Ascending aorta (tissue), 2 donors: Measurements from ENCODE around the gene SLC4A8. TPM values are rescaled to one million over a fixed set of nuclear protein-coding genes. Genes with fewer than 3 reads are reported as not detected.
"Not testable (repeated sequence)": the region's sequence is repeated elsewhere in the genome, so short reads cannot be mapped to it uniquely, and the experiment has no call there.

Experiments
- DNase-seq, 2 donors: peaks; one replicate each; pipeline ENCODE4 v3.0.0-alpha.2; 2019; ENCODE audit warnings: low spot score in 2 of 2
- H3K27ac ChIP-seq, 2 donors: fragments of 200-600 bp; sonication (generic); one replicate each; pipeline ENCODE4 v1.5.1; 2016 to 2017; ENCODE audit warnings: mild to moderate bottlenecking in 1 of 2
- H3K27me3 ChIP-seq: fragments of 200-600 bp; sonication (generic); one replicate; pipeline ENCODE4 v1.5.1; 2017
- H3K36me3 ChIP-seq, 2 donors: fragments of 200-600 bp; sonication (generic); one replicate each; pipeline ENCODE4 v1.5.1; 2016
- H3K4me1 ChIP-seq, 2 donors: fragments of 200-600 bp; sonication (generic); one replicate each; pipeline ENCODE4 v1.5.1; 2016 to 2017; ENCODE audit warnings: mild to moderate bottlenecking in 1 of 2
- H3K4me3 ChIP-seq, 2 donors: fragments of 200-600 bp; sonication (generic); one replicate each; pipeline ENCODE4 v1.5.1; 2016 to 2017; ENCODE audit warnings: mild to moderate bottlenecking in 1 of 2
- H3K9me3 ChIP-seq, 2 donors: fragments of 200-600 bp; sonication (generic); one replicate each; pipeline ENCODE4 v1.5.1; 2016
- CTCF ChIP-seq, 3 experiments: fragments of 200-600 bp in 2 of 3; fragments of 450-650 bp in 1 of 3; sonication (generic) in 2 of 3; IDR thresholded peaks; one replicate each; pipeline ENCODE4 v1.5.1; 2016 to 2019; ENCODE audit warnings: antibody characterized with exemption in 3 of 3, mild to moderate bottlenecking in 1 of 3, moderate library complexity in 1 of 3
- intact Hi-C: fragments of 100-400 bp; cut with DNase I; formaldehyde crosslinking; loops from one replicate; pipeline ENCODE4 v1.15.1; 2023
- total RNA-seq: library from RNA; depleted of rRNA; stranded (reverse); fragments of >200 nt; gene quantifications from one replicate; pipeline ENCODE4 v1.1.0, GENCODE V29; 2016

Gene SLC4A8
- total RNA-seq, 1 donor from 2014 or later = not detected

GRCh38 chr12:51505360-51506105 lies 80.9 kb downstream of the SLC4A8 start:
- no peak for TF ChIP-seq CTCF (IDR thresholded peaks at IDR 0.05)
- Histone ChIP-seq H3K36me3 (no peaks in the 10 kb centered on the region), H3K4me3 (no peak overlapping the region), H3K27me3 (no peaks in the 10 kb centered on the region), H3K9me3 (no peaks in the 10 kb centered on the region), H3K4me1 (no peaks in the 10 kb centered on the region), H3K27ac (no peak overlapping the region)
- DNase-seq = no peak
- intact Hi-C loops = no loop called here

GRCh38 chr12:51507178-51507577 lies 82.5 kb downstream of the SLC4A8 start:
- Histone ChIP-seq H3K4me3 (no peak overlapping the region), H3K4me1 (no peaks in the 10 kb centered on the region), H3K27ac (no peak overlapping the region), H3K27me3 (no peaks in the 10 kb centered on the region), H3K9me3 (no peaks in the 10 kb centered on the region), H3K36me3 (no peaks in the 10 kb centered on the region)
- intact Hi-C loops = no loop called here
- TF ChIP-seq CTCF (IDR thresholded peaks at IDR 0.05) = no peak
- no peak for DNase-seq

- Histone ChIP-seq H3K27me3 (no peaks in the 10 kb centered on the region), H3K4me1 (no peaks in the 10 kb centered on the region), H3K4me3 (no peak overlapping the region), H3K27ac (no peak overlapping the region), H3K9me3 (no peaks in the 10 kb centered on the region), H3K36me3 (no peaks in the 10 kb centered on the region)
- DNase-seq = no peak
- intact Hi-C loops = no loop called here
- TF ChIP-seq CTCF (IDR thresholded peaks at IDR 0.05) = no peak
Observed at GRCh38 chr12:51508285-51508684, 83.7 kb downstream of the SLC4A8 start.

GRCh38 chr12:51511546-51512260 lies 87.1 kb downstream of the SLC4A8 start:
- Histone ChIP-seq H3K9me3 (no peaks in the 10 kb centered on the region), H3K4me1 (no peaks in the 10 kb centered on the region), H3K27me3 (no peaks in the 10 kb centered on the region), H3K4me3 (no peak overlapping the region), H3K27ac (no peak overlapping the region), H3K36me3 (no peaks in the 10 kb centered on the region)
- no peak for DNase-seq
- TF ChIP-seq CTCF (IDR thresholded peaks at IDR 0.05) = no peak
- intact Hi-C loops = no loop called here

- no peaks in the 10 kb centered on the region for H3K36me3 ChIP-seq
- H3K4me3 ChIP-seq = no peak overlapping the region
- no peaks in the 10 kb centered on the region for H3K9me3 ChIP-seq
- no peak for TF ChIP-seq CTCF (IDR thresholded peaks at IDR 0.05)
- H3K4me1 ChIP-seq = no peaks in the 10 kb centered on the region
- H3K27me3 ChIP-seq = no peaks in the 10 kb centered on the region
- no peak for DNase-seq
- no peak overlapping the region for H3K27ac ChIP-seq
- intact Hi-C loops = no loop called here
Observed at GRCh38 chr12:51512438-51512837, 87.8 kb downstream of the SLC4A8 start.

- H3K9me3 ChIP-seq, DNase-seq, H3K4me3 ChIP-seq, H3K4me1 ChIP-seq, H3K27me3 ChIP-seq, intact Hi-C loops, H3K27ac ChIP-seq, H3K36me3 ChIP-seq: not testable (repeated sequence)
Observed at GRCh38 chr12:51515037-51515436, 90.4 kb downstream of the SLC4A8 start.
